CD14-positive monocyte (primary cell): Measurements from ENCODE around the gene TCF7. TPM values are rescaled to one million over a fixed set of nuclear protein-coding genes. Genes with fewer than 3 reads are reported as not detected.

ENCODE experiments used
- DNase-seq, 3 donors: peaks; one replicate each; pipeline ENCODE4 v3.0.0-alpha.2; 2011 to 2022
- H2AFZ ChIP-seq: 2 replicates; pipeline ENCODE4 v1.6.0; 2012; ENCODE audit warnings: mild to moderate bottlenecking, low read depth, low read length, inconsistent platforms; ENCODE audit not compliant: insufficient read depth, poor library complexity, severe bottlenecking
- H3K27ac ChIP-seq, 2 donors: 1 replicate in 1 of 2; 2 replicates in 1 of 2; pipeline ENCODE4 v1.5.1; 2012 to 2013; ENCODE audit warnings: low read length in 2 of 2, control low read depth in 1 of 2, inconsistent platforms in 1 of 2, low read depth in 1 of 2, mild to moderate bottlenecking in 1 of 2
- H3K27me3 ChIP-seq, 2 donors: one replicate each; pipeline versions ENCODE4 v1.6.0 to v1.6.1; 2011 to 2013; ENCODE audit warnings: low read length in 2 of 2; ENCODE audit not compliant: control insufficient read depth in 2 of 2, insufficient read depth in 2 of 2
- H3K36me3 ChIP-seq, 2 donors: replicated peaks in 1 of 2; 1 replicate in 1 of 2; 2 replicates in 1 of 2; pipeline versions ENCODE4 v1.5.1 to v1.6.1; 2012 to 2013; ENCODE audit warnings: low read length in 2 of 2, control low read depth in 1 of 2, inconsistent platforms in 1 of 2, mild to moderate bottlenecking in 1 of 2; ENCODE audit not compliant: insufficient read depth in 2 of 2, control insufficient read depth in 1 of 2
- H3K4me1 ChIP-seq, 2 donors: 1 replicate in 1 of 2; 2 replicates in 1 of 2; pipeline versions ENCODE4 v1.5.1 to v1.6.1; 2012 to 2013; ENCODE audit warnings: low read length in 2 of 2, control low read depth in 1 of 2, inconsistent platforms in 1 of 2, mild to moderate bottlenecking in 1 of 2, moderate library complexity in 1 of 2; ENCODE audit not compliant: insufficient read depth in 2 of 2, control insufficient read depth in 1 of 2
- H3K4me2 ChIP-seq: replicated peaks from 2 replicates; pipeline ENCODE3; 2012; ENCODE audit warnings: low read length, moderate library complexity, mild to moderate bottlenecking; ENCODE audit not compliant: poor library complexity, severe bottlenecking; ENCODE audit errors: extremely low read depth
- H3K4me3 ChIP-seq, 3 experiments: fragments of 200-600 bp in 1 of 3; sonication (generic) in 1 of 3; replicated peaks in 1 of 3; 1 replicate in 2 of 3; 2 replicates in 1 of 3; pipeline ENCODE4 v1.5.1; 2011 to 2013; ENCODE audit warnings: low read length in 3 of 3, mild to moderate bottlenecking in 3 of 3, control low read depth in 2 of 3, low read depth in 2 of 3, inconsistent platforms in 1 of 3, moderate library complexity in 1 of 3
- H3K79me2 ChIP-seq: 2 replicates; pipeline ENCODE4 v1.6.0; 2012; ENCODE audit warnings: mild to moderate bottlenecking, control low read depth, inconsistent platforms, low read length, moderate library complexity; ENCODE audit not compliant: insufficient read depth
- H3K9ac ChIP-seq: 2 replicates; pipeline ENCODE4 v1.6.0; 2017; ENCODE audit warnings: low read length, mild to moderate bottlenecking; ENCODE audit not compliant: insufficient read depth, poor library complexity, severe bottlenecking
- H3K9me3 ChIP-seq, 2 donors: replicated peaks in 1 of 2; 1 replicate in 1 of 2; 2 replicates in 1 of 2; pipeline versions ENCODE4 v1.5.1 to v1.6.1; 2012 to 2013; ENCODE audit warnings: low read length in 2 of 2, control low read depth in 1 of 2; ENCODE audit not compliant: control insufficient read depth in 1 of 2, insufficient read depth in 1 of 2
- H4K20me1 ChIP-seq: 2 replicates; pipeline ENCODE4 v1.6.0; 2012; ENCODE audit warnings: mild to moderate bottlenecking, low read length, control low read depth, moderate library complexity; ENCODE audit not compliant: insufficient read depth
- H3K27ac Mint-ChIP-seq, 7 donors: one replicate each; pipeline ENCODE4 v1.8.0; 2020; ENCODE audit warnings: mild to moderate bottlenecking in 7 of 7, mixed read lengths in 7 of 7, moderate library complexity in 6 of 7, inconsistent platforms in 2 of 7
- H3K27me3 Mint-ChIP-seq, 3 donors: one replicate each; pipeline ENCODE4 v1.8.0; 2021 to 2022; ENCODE audit warnings: low read depth in 3 of 3, mild to moderate bottlenecking in 3 of 3, mixed read lengths in 3 of 3, moderate library complexity in 3 of 3, inconsistent platforms in 1 of 3
- H3K36me3 Mint-ChIP-seq, 2 donors: one replicate each; pipeline ENCODE4 v1.8.0; 2020; ENCODE audit warnings: mixed read lengths in 2 of 2, inconsistent platforms in 1 of 2, mild to moderate bottlenecking in 1 of 2
- H3K4me1 Mint-ChIP-seq: one replicate; pipeline ENCODE4 v1.8.0; 2020; ENCODE audit warnings: mild to moderate bottlenecking, mixed read lengths
- H3K4me3 Mint-ChIP-seq, 2 donors: one replicate each; pipeline ENCODE4 v1.8.0; 2020; ENCODE audit warnings: mild to moderate bottlenecking in 2 of 2, mixed read lengths in 2 of 2, moderate library complexity in 1 of 2
- H3K9me3 Mint-ChIP-seq, 7 donors: one replicate each; pipeline ENCODE4 v1.8.0; 2020 to 2022; ENCODE audit warnings: mixed read lengths in 7 of 7, mild to moderate bottlenecking in 6 of 7, moderate library complexity in 6 of 7, inconsistent platforms in 2 of 7
- WGBS: methylation state at CpG from one replicate; pipeline ENCODE4 v1.1.5; 2013; ENCODE audit warnings: missing lambda C conversion rate; ENCODE audit not compliant: insufficient coverage; 5-methylcytosine and 5-hydroxymethylcytosine counted together
- intact Hi-C, 2 donors: fragments of 100-400 bp; cut with micrococcal nuclease; formaldehyde crosslinking; loops; one replicate each; pipeline versions ENCODE4 v1.15.0 to v1.15.1; 2023
- polyA plus RNA-seq, 3 donors: library from polyadenylated mRNA; depleted of rRNA in 1 of 3; unstranded in 2 of 3; stranded (reverse) in 1 of 3; fragments of 300-500 nt in 2 of 3; fragments of >200 nt in 1 of 3; fragmentation: Illumina TruSeq in 2 of 3; gene quantifications; 1 replicate in 2 of 3; 2 replicates in 1 of 3; pipeline ENCODE4 v1.2.3, GENCODE V29; 2012 to 2021
- TF ChIP-seq, protein P1 (sequence below): fragments of 200-600 bp; IDR thresholded peaks from one replicate; pipeline ENCODE4 v1.8.0; 2022; ENCODE audit warnings: antibody characterized with exemption, mild to moderate bottlenecking

The TCF7 gene
- polyA plus RNA-seq, 3 donors: 0.15 to 0.84 (median 0.83) TPM

GRCh38 chr5:134095293-134095692 lies 19.2 kb upstream of the TCF7 start:
- no peak overlapping the region for H3K4me2 ChIP-seq
- Mint-ChIP-seq H3K27ac (no peak overlapping the region), H3K36me3 (no peaks in the 10 kb centered on the region), H3K9me3 (no peaks in the 10 kb centered on the region), H3K4me1 (no peaks in the 10 kb centered on the region), H3K4me3 (no peak overlapping the region), H3K27me3 (peaks cover 10 to 11% (median 11%) of the 10 kb centered on the region in 3 donors)
- no peaks in the 10 kb centered on the region for H3K79me2 ChIP-seq
- no peak overlapping the region for H3K9ac ChIP-seq
- no peaks in the 10 kb centered on the region for H3K9me3 ChIP-seq
- H3K4me1 ChIP-seq: no peaks in the 10 kb centered on the region
- DNase-seq: no peak
- H3K36me3 ChIP-seq: no peaks in the 10 kb centered on the region
- H3K27ac ChIP-seq: no peak overlapping the region
- no peak overlapping the region for H2AFZ ChIP-seq
- H3K27me3 ChIP-seq: no peaks in the 10 kb centered on the region
- H4K20me1 ChIP-seq: no peaks in the 10 kb centered on the region
- TF ChIP-seq, protein P1, sequence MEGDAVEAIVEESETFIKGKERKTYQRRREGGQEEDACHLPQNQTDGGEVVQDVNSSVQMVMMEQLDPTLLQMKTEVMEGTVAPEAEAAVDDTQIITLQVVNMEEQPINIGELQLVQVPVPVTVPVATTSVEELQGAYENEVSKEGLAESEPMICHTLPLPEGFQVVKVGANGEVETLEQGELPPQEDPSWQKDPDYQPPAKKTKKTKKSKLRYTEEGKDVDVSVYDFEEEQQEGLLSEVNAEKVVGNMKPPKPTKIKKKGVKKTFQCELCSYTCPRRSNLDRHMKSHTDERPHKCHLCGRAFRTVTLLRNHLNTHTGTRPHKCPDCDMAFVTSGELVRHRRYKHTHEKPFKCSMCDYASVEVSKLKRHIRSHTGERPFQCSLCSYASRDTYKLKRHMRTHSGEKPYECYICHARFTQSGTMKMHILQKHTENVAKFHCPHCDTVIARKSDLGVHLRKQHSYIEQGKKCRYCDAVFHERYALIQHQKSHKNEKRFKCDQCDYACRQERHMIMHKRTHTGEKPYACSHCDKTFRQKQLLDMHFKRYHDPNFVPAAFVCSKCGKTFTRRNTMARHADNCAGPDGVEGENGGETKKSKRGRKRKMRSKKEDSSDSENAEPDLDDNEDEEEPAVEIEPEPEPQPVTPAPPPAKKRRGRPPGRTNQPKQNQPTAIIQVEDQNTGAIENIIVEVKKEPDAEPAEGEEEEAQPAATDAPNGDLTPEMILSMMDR: no peak
- WGBS: 92% methylated on average over 2 of the region's 3 CpGs
- H3K4me3 ChIP-seq: no peak overlapping the region
- intact Hi-C loops: no loop called here

GRCh38 chr5:134095887-134096589 lies 18.4 kb upstream of the TCF7 start:
- Histone ChIP-seq H3K4me2 (no peak overlapping the region), H3K27me3 (no peaks in the 10 kb centered on the region), H3K4me3 (no peak overlapping the region), H3K36me3 (no peaks in the 10 kb centered on the region), H3K27ac (no peak overlapping the region), H3K9me3 (no peaks in the 10 kb centered on the region), H3K9ac (no peak overlapping the region), H3K79me2 (no peaks in the 10 kb centered on the region), H2AFZ (no peak overlapping the region), H4K20me1 (no peaks in the 10 kb centered on the region), H3K4me1 (no peaks in the 10 kb centered on the region)
- no peaks in the 10 kb centered on the region for H3K9me3 Mint-ChIP-seq
- no peak for DNase-seq
- TF ChIP-seq, protein P1: no peak
- peak overlapping the region in 1 of 7 donors; percentile 75 for H3K27ac Mint-ChIP-seq
- H3K4me1 Mint-ChIP-seq: no peaks in the 10 kb centered on the region
- H3K4me3 Mint-ChIP-seq: no peak overlapping the region
- WGBS: 77% methylated on average over 7 of the region's 15 CpGs
- intact Hi-C loops: no loop called here
- peaks cover 7 to 11% (median 11%) of the 10 kb centered on the region in 3 donors for H3K27me3 Mint-ChIP-seq
- no peaks in the 10 kb centered on the region for H3K36me3 Mint-ChIP-seq
